ENCODE measurements around the gene ANO8. TPM values are rescaled to one million over a fixed set of nuclear protein-coding genes. Genes with fewer than 3 reads are reported as not detected.

Gene ANO8
- polyA plus RNA-seq, 1 of the 3 experiments (the other 2 are of a cell fraction): 7.8 TPM

- ChIA-PET POLR2A (no interaction called here), CTCF (no interaction called here)
- Histone ChIP-seq H3K9me3 (no peaks in the 10 kb centered on the region), H3K9ac (no peak overlapping the region), H3K4me2 (no peak overlapping the region), H3K4me1 (ENCODE audit: control insufficient read depth in 1 of 2, insufficient read depth in 2 of 2, low read depth in 1 of 2, low read length in 1 of 2) (no peaks in the 10 kb centered on the region), H3K27me3 (ENCODE audit: insufficient read depth) (no peaks in the 10 kb centered on the region), H2AFZ (ENCODE audit: low read depth) (no peak overlapping the region), H3K36me3 (replicated peaks in 1 of 2; ENCODE audit: control insufficient read depth in 1 of 2, insufficient read depth in 2 of 2, low read length in 1 of 2) (peaks cover 0 to 24% of the 10 kb centered on the region in 2 experiments), H3K27ac (ENCODE audit: low read depth in 2 of 2, low read length in 1 of 2) (no peak overlapping the region), H3K9me2 (no peaks in the 10 kb centered on the region), H3K4me3 (ENCODE audit: low read depth in 2 of 2, low read length in 1 of 2) (no peak overlapping the region), H3F3A (replicated peaks; ENCODE audit: insufficient read depth) (no peaks in the 10 kb centered on the region), H3K79me2 (ENCODE audit: insufficient read depth) (no peaks in the 10 kb centered on the region), H4K20me1 (ENCODE audit: insufficient read depth) (no peaks in the 10 kb centered on the region)
- TF ChIP-seq NRF1 (IDR thresholded peaks at IDR 0.05; ENCODE audit: low read depth, low read length): no peak
- no peak for TF ChIP-seq TAF1 (IDR thresholded peaks at IDR 0.05; ENCODE audit: borderline replicate concordance, low read depth, low read length)
- no peak for TF ChIP-seq FOSL2 (IDR thresholded peaks at IDR 0.05; ENCODE audit: borderline replicate concordance, low read depth)
- TF ChIP-seq ZBTB33 (IDR thresholded peaks at IDR 0.05; ENCODE audit: borderline replicate concordance, low read depth): no peak
- no peak for TF ChIP-seq CTCF (IDR thresholded peaks at IDR 0.05)
- TF ChIP-seq FOXM1 (IDR thresholded peaks at IDR 0.05; ENCODE audit: low read depth): no peak
- TF ChIP-seq ELF1 (IDR thresholded peaks at IDR 0.05): no peak
- TF ChIP-seq YY1 (IDR thresholded peaks at IDR 0.05; ENCODE audit: low read depth): no peak
- TF ChIP-seq IRF3 (IDR thresholded peaks at IDR 0.05; ENCODE audit: low read depth, low read length): no peak
- no peak for TF ChIP-seq EP300 (IDR thresholded peaks at IDR 0.05; ENCODE audit: borderline replicate concordance in 1 of 2, low read depth in 1 of 2, low read length in 1 of 2)
- TF ChIP-seq MEF2A (IDR thresholded peaks at IDR 0.05; ENCODE audit: borderline replicate concordance, low read depth): no peak
- TF ChIP-seq TEAD4 (IDR thresholded peaks at IDR 0.05; ENCODE audit: borderline replicate concordance, insufficient read depth): no peak
- TF ChIP-seq MAX (IDR thresholded peaks at IDR 0.05; ENCODE audit: low read depth): no peak
- TF ChIP-seq POLR2AphosphoS5 (IDR thresholded peaks at IDR 0.05; ENCODE audit: low read depth, low read length): no peak
- no peak for TF ChIP-seq MXI1 (IDR thresholded peaks at IDR 0.05; ENCODE audit: low read depth, low read length)
- TF ChIP-seq USF2 (IDR thresholded peaks at IDR 0.05; ENCODE audit: borderline replicate concordance, low read depth, low read length): no peak
- no peak for TF ChIP-seq RXRA (IDR thresholded peaks at IDR 0.05; ENCODE audit: borderline replicate concordance, low read depth)
- no peak for TF ChIP-seq JUND (IDR thresholded peaks at IDR 0.05)
- TF ChIP-seq RFX5 (IDR thresholded peaks at IDR 0.05; ENCODE audit: low read length): no peak
- no peak for DNase-seq
- 96% methylated on average over 17 of the region's 17 CpGs for WGBS (ENCODE audit: low lambda C conversion rate)
Measured at GRCh38 chr19:17325881-17326594, 8.6 kb downstream of the ANO8 start.

Measured in SK-N-SH (cell line).